Motor neuron (in vitro differentiated cells): ENCODE data around the gene TFE3. TPM values are rescaled to one million over a fixed set of nuclear protein-coding genes. Genes with fewer than 3 reads are reported as not detected.
"Not testable (repeated sequence)": the region's sequence is repeated elsewhere in the genome, so short reads cannot be mapped to it uniquely, and the experiment has no call there.

Experiments
- ATAC-seq, 8 experiments: fragments of 200-7000 bp; cut with Tn5 transposase; replicated peaks in 6 of 8; 2 replicates each; pipeline ENCODE4 v1.8.0; 2021; ENCODE audit warnings: mild to moderate bottlenecking in 8 of 8, moderate library complexity in 8 of 8
- H3K27ac ChIP-seq, 2 donors: fragments of 250-450 bp; sonication (Bioruptor Pico); 2 replicates each; pipeline ENCODE4 v1.9.0; 2021; ENCODE audit warnings: antibody characterized with exemption in 2 of 2, mild to moderate bottlenecking in 2 of 2, moderate library complexity in 1 of 2
- H3K4me1 ChIP-seq, 2 donors: fragments of 250-450 bp; sonication (Bioruptor Pico); replicated peaks in 1 of 2; 2 replicates each; pipeline ENCODE4 v1.6.1; 2021; ENCODE audit warnings: antibody characterized with exemption in 2 of 2, mild to moderate bottlenecking in 2 of 2, moderate library complexity in 1 of 2
- H3K4me3 ChIP-seq, 5 donors: fragments of 250-450 bp; sonication (Bioruptor Pico); 2 replicates each; pipeline ENCODE4 v1.9.0; 2021; ENCODE audit warnings: antibody characterized with exemption in 5 of 5, mild to moderate bottlenecking in 5 of 5, moderate library complexity in 4 of 5
- WGBS, 10 experiments: fragments of 450-650 bp; shearing (Covaris generic); methylation state at CpG; one replicate each; pipeline ENCODE4 v1.0.0; 2022; 5-methylcytosine and 5-hydroxymethylcytosine counted together
- in situ Hi-C, 9 experiments: fragments of 400-800 bp; cut with MboI; loops; one replicate each; pipeline ENCODE4 v1.15.0; 2021; ENCODE audit warnings: low sequenced_read_pairs in 9 of 9, low pct_unique_long_range_greater_than_20kb in 2 of 9; ENCODE audit not compliant: unreplicated experiment in 9 of 9
- total RNA-seq, 8 experiments: library from RNA; unstranded; fragments of 300-600 nt; gene quantifications; 2 replicates each; pipeline versions ENCODE4 v1.2.3 to v1.2.4, GENCODE V29; 2022

TFE3 gene
- total RNA-seq, 8 experiments from 2014 or later = 9.7 to 43.2 (median 24.4) TPM

GRCh38 chrX:48983081-48983480, 60.1 kb downstream of the TFE3 start:
- ATAC-seq = no peak
- Histone ChIP-seq H3K4me1 (no peaks in the 10 kb centered on the region), H3K4me3 (no peak overlapping the region), H3K27ac (no peak overlapping the region)
- in situ Hi-C loops = no loop called here
- WGBS, 10 experiments = 40 to 94% (median 70%) methylated on average over 1 to 3 of the region's 17 CpGs; no CpG with 5 or more reads in 7 of the 10 experiments

GRCh38 chrX:48981178-48981577, 62.0 kb downstream of the TFE3 start:
- Histone ChIP-seq H3K27ac (no peak overlapping the region), H3K4me1 (no peaks in the 10 kb centered on the region), H3K4me3 (no peak overlapping the region)
- WGBS, 10 experiments = 40 to 100% (median 83%) methylated on average over 1 to 4 of the region's 10 CpGs; no CpG with 5 or more reads in 5 of the 10 experiments
- in situ Hi-C loops = no loop called here
- no peak for ATAC-seq

- ATAC-seq, H3K4me1 ChIP-seq, H3K27ac ChIP-seq, in situ Hi-C loops, H3K4me3 ChIP-seq: not testable (repeated sequence)
- WGBS, 10 experiments = 47 to 100% (median 93%) methylated on average over 2 to 4 of the region's 10 CpGs; no CpG with 5 or more reads in 7 of the 10 experiments
Observed at GRCh38 chrX:48980341-48980740, 62.8 kb downstream of the TFE3 start.

Other genes starting within 250 kb of the TFE3 start
- gene HDAC6, start 241.3 kb downstream of the TFE3 start, total RNA-seq = 100 to 1,000 TPM in 1 of 8 experiments, 10 to 100 TPM in 7; 29.7 to 104 (median 62.2) TPM
- under 1 TPM in 7 of 8 experiments, not detected in 1; 0.27 to 0.90 (median 0.46) TPM for gene ERAS, start 216.8 kb downstream of the TFE3 start, total RNA-seq
- gene PCSK1N, start 207.7 kb downstream of the TFE3 start, total RNA-seq = 100 to 1,000 TPM in 1 of 8 experiments, 10 to 100 TPM in 6, 1 to 10 TPM in 1; 4.0 to 103 (median 33.2) TPM
- gene TIMM17B, start 145.6 kb downstream of the TFE3 start, total RNA-seq = 100 to 1,000 TPM in 1 of 8 experiments, 10 to 100 TPM in 7; 40.6 to 102 (median 72.9) TPM
- 100 to 1,000 TPM in 3 of 8 experiments, 10 to 100 TPM in 5; 73.0 to 123 (median 99.1) TPM for gene PQBP1, start 145.4 kb downstream of the TFE3 start, total RNA-seq
- gene SLC35A2, start 131.7 kb downstream of the TFE3 start, total RNA-seq = 10 to 100 TPM; 15.1 to 38.3 (median 23.8) TPM
- 10 to 100 TPM in 4 of 8 experiments, 1 to 10 TPM in 4; 6.9 to 20.3 (median 9.5) TPM for gene PIM2, start 124.3 kb downstream of the TFE3 start, total RNA-seq
- gene OTUD5, start 85.8 kb downstream of the TFE3 start, total RNA-seq = 10 to 100 TPM; 22.0 to 49.8 (median 36.6) TPM
- 1 to 10 TPM in 6 of 8 experiments, under 1 TPM in 2; 0.65 to 3.1 (median 1.5) TPM for gene KCND1, start 71.5 kb downstream of the TFE3 start, total RNA-seq
- gene GRIPAP1, start 41.1 kb downstream of the TFE3 start, total RNA-seq = 10 to 100 TPM; 24.2 to 69.0 (median 44.8) TPM
- 1 to 10 TPM in 7 of 8 experiments, under 1 TPM in 1; 0.15 to 5.7 (median 3.9) TPM for gene CCDC120, start 15.6 kb upstream of the TFE3 start, total RNA-seq
- gene PRAF2, start 30.6 kb upstream of the TFE3 start, total RNA-seq = 10 to 100 TPM in 7 of 8 experiments, 1 to 10 TPM in 1; 9.9 to 29.1 (median 14.2) TPM
- 10 to 100 TPM; 20.7 to 97.3 (median 44.5) TPM for gene WDR45, start 36.5 kb upstream of the TFE3 start, total RNA-seq
- gene GPKOW, start 80.4 kb upstream of the TFE3 start, total RNA-seq = 10 to 100 TPM; 16.3 to 29.8 (median 20.1) TPM
- 1 to 10 TPM in 6 of 8 experiments, under 1 TPM in 2; 0.57 to 2.7 (median 1.4) TPM for gene MAGIX, start 119.4 kb upstream of the TFE3 start, total RNA-seq
- gene PLP2, start 128.5 kb upstream of the TFE3 start, total RNA-seq = 10 to 100 TPM in 3 of 8 experiments, 1 to 10 TPM in 5; 1.2 to 21.9 (median 6.0) TPM
- 10 to 100 TPM in 2 of 8 experiments, 1 to 10 TPM in 2, under 1 TPM in 4; 0.33 to 11.8 (median 1.1) TPM for gene PRICKLE3, start 143.0 kb upstream of the TFE3 start, total RNA-seq
- gene SYP, start 156.8 kb upstream of the TFE3 start, total RNA-seq = 100 to 1,000 TPM in 1 of 8 experiments, 10 to 100 TPM in 4, 1 to 10 TPM in 2, under 1 TPM in 1; 0.92 to 144 (median 71.8) TPM
- gene CACNA1F, start 190.0 kb upstream of the TFE3 start, total RNA-seq = under 1 TPM in 2 of 8 experiments, not detected in 6; 0.28 to 0.41 TPM
- gene CCDC22, start 192.1 kb upstream of the TFE3 start, total RNA-seq = 10 to 100 TPM in 1 of 8 experiments, 1 to 10 TPM in 7; 7.2 to 10.6 (median 9.3) TPM
- gene FOXP3, start 221.4 kb upstream of the TFE3 start, total RNA-seq = under 1 TPM; 0.11 to 0.84 (median 0.26) TPM
- gene PPP1R3F, start 226.4 kb upstream of the TFE3 start, total RNA-seq = 10 to 100 TPM in 5 of 8 experiments, 1 to 10 TPM in 3; 3.8 to 16.1 (median 11.2) TPM